ENCODE measurements around the gene ASMT. TPM values are rescaled to one million over a fixed set of nuclear protein-coding genes. Genes with fewer than 3 reads are reported as not detected.
"Not testable (repeated sequence)": the region's sequence is repeated elsewhere in the genome, so short reads cannot be mapped to it uniquely, and the experiment has no call there.

The ASMT gene
- total RNA-seq, 3 donors from 2014 or later, result 0.35 TPM; not detected in 2

GRCh38 chrX:1679238-1679637, 64.4 kb downstream of the ASMT start:
- TF ChIP-seq CTCF (IDR thresholded peaks at IDR 0.05), result no peak
- H3K9me3 ChIP-seq, result no peaks in the 10 kb centered on the region

GRCh38 chrX:1681439-1681838, 66.6 kb downstream of the ASMT start:
- Histone ChIP-seq H3K9me3 (no peaks in the 10 kb centered on the region), H3K36me3 (ENCODE audit: low read depth) (no peaks in the 10 kb centered on the region), H3K4me1 (ENCODE audit: low read depth) (no peaks in the 10 kb centered on the region), H3K4me3 (no peak overlapping the region)
- DNase-seq, result no peak
- TF ChIP-seq CTCF (IDR thresholded peaks at IDR 0.05), result no peak
- ATAC-seq, result no peak
- intact Hi-C loops (cut with DNase I, micrococcal nuclease), result no loop called here

More at GRCh38 chrX:1679238-1679637, 64.4 kb downstream of the ASMT start:
- Histone ChIP-seq H3K36me3 (ENCODE audit: low read depth) (no peaks in the 10 kb centered on the region), H3K4me1 (ENCODE audit: low read depth) (no peaks in the 10 kb centered on the region), H3K4me3 (no peak overlapping the region)
- intact Hi-C loops (cut with DNase I, micrococcal nuclease), result no loop called here
- DNase-seq (no peak), ATAC-seq (no peak)

GRCh38 chrX:1681856-1682255, 67.0 kb downstream of the ASMT start:
- intact Hi-C loops (cut with DNase I, micrococcal nuclease); H3K4me3 ChIP-seq; DNase-seq; H3K4me1 ChIP-seq (ENCODE audit: low read depth); H3K36me3 ChIP-seq (ENCODE audit: low read depth); ATAC-seq; H3K9me3 ChIP-seq: not testable (repeated sequence)

GRCh38 chrX:1682501-1682900, 67.6 kb downstream of the ASMT start:
- DNase-seq; H3K36me3 ChIP-seq (ENCODE audit: low read depth); H3K4me3 ChIP-seq; H3K9me3 ChIP-seq; intact Hi-C loops (cut with DNase I, micrococcal nuclease); H3K4me1 ChIP-seq (ENCODE audit: low read depth); ATAC-seq: not testable (repeated sequence)

GRCh38 chrX:1684883-1685282, 70.0 kb downstream of the ASMT start:
- intact Hi-C loops (cut with DNase I, micrococcal nuclease); DNase-seq: not testable (repeated sequence)

GRCh38 chrX:1685444-1685880, 70.6 kb downstream of the ASMT start:
- intact Hi-C loops (cut with DNase I, micrococcal nuclease); H3K4me1 ChIP-seq (ENCODE audit: low read depth); H3K36me3 ChIP-seq (ENCODE audit: low read depth); H3K9me3 ChIP-seq; ATAC-seq; DNase-seq; H3K4me3 ChIP-seq: not testable (repeated sequence)

More at GRCh38 chrX:1684883-1685282, 70.0 kb downstream of the ASMT start:
- not testable (repeated sequence) for H3K4me3 ChIP-seq; H3K36me3 ChIP-seq (ENCODE audit: low read depth); H3K9me3 ChIP-seq; H3K4me1 ChIP-seq (ENCODE audit: low read depth); ATAC-seq

- no peak for TF ChIP-seq CTCF (IDR thresholded peaks at IDR 0.05)
- DNase-seq, result no peak
- Histone ChIP-seq H3K9me3 (no peaks in the 10 kb centered on the region), H3K4me3 (no peak overlapping the region), H3K4me1 (ENCODE audit: low read depth) (no peaks in the 10 kb centered on the region), H3K36me3 (ENCODE audit: low read depth) (no peaks in the 10 kb centered on the region)
- ATAC-seq, result no peak
- intact Hi-C loops (cut with DNase I, micrococcal nuclease), result no loop called here
These were observed 71.8 kb downstream of the ASMT start for GRCh38 chrX:1686642-1687041.

Other genes with a start within 250 kb of the ASMT start
- gene SLC25A6, start 222.9 kb upstream of the ASMT start, total RNA-seq, result 100 to 1,000 TPM; 435 to 455 (median 450) TPM
- 10 to 100 TPM; 15.6 to 32.0 (median 18.8) TPM for gene ASMTL, start 162.2 kb upstream of the ASMT start, total RNA-seq
- gene P2RY8, start 77.9 kb upstream of the ASMT start, total RNA-seq, result 1 to 10 TPM in 2 of 3 donors, under 1 TPM in 1; 0.87 to 2.0 (median 2.0) TPM
- gene AKAP17A, start 23.5 kb upstream of the ASMT start, total RNA-seq, result 10 to 100 TPM; 40.8 to 46.2 (median 42.3) TPM

All from mucosa of descending colon (tissue), 3 donors.